Measurements from ENCODE around the gene CTTNBP2.

DNA sequence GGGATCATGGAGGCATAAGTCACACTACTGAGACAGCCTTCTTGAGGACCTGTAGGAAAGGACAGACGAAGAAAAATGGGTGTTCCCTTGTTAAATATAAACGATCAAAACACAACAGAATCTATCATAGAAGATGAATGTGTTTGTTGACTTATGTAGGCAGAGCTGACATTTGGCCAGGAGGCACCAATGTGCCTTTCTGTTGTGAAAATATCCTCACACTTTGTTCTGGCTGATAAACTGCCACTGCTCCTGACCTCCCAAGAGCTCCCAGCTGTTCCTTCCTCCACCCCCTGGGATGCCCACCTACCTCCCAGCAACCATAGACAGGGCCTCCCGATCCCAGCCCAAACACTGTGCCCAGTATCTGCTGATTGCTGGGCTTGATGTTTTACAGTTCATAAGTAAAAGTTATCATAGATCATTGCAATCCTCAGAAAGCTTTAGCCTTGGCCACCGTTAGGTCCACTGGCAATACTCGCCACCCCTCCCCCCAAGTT, 116.6 kb downstream of the CTTNBP2 start:
- TF ChIP-seq, protein P1, sequence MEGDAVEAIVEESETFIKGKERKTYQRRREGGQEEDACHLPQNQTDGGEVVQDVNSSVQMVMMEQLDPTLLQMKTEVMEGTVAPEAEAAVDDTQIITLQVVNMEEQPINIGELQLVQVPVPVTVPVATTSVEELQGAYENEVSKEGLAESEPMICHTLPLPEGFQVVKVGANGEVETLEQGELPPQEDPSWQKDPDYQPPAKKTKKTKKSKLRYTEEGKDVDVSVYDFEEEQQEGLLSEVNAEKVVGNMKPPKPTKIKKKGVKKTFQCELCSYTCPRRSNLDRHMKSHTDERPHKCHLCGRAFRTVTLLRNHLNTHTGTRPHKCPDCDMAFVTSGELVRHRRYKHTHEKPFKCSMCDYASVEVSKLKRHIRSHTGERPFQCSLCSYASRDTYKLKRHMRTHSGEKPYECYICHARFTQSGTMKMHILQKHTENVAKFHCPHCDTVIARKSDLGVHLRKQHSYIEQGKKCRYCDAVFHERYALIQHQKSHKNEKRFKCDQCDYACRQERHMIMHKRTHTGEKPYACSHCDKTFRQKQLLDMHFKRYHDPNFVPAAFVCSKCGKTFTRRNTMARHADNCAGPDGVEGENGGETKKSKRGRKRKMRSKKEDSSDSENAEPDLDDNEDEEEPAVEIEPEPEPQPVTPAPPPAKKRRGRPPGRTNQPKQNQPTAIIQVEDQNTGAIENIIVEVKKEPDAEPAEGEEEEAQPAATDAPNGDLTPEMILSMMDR (conservative IDR thresholded peaks at IDR 0.05; ENCODE audit: low read depth, low read length) = no peak
- TF ChIP-seq RFX5 (IDR thresholded peaks at IDR 0.05; ENCODE audit: low read depth, low read length) = no peak
- no peak for TF ChIP-seq RAD21 (IDR thresholded peaks at IDR 0.05; ENCODE audit: low read length)
- TF ChIP-seq MAFK (IDR thresholded peaks at IDR 0.05; ENCODE audit: low read depth, low read length) = no peak
- TF ChIP-seq BHLHE40 (IDR thresholded peaks at IDR 0.05; ENCODE audit: low read depth, low read length) = no peak
- no peak for TF ChIP-seq SMC3 (IDR thresholded peaks at IDR 0.05; ENCODE audit: low read depth, low read length)
